Measurements from ENCODE around the gene FAM131C.

The FAM131C gene

DNA sequence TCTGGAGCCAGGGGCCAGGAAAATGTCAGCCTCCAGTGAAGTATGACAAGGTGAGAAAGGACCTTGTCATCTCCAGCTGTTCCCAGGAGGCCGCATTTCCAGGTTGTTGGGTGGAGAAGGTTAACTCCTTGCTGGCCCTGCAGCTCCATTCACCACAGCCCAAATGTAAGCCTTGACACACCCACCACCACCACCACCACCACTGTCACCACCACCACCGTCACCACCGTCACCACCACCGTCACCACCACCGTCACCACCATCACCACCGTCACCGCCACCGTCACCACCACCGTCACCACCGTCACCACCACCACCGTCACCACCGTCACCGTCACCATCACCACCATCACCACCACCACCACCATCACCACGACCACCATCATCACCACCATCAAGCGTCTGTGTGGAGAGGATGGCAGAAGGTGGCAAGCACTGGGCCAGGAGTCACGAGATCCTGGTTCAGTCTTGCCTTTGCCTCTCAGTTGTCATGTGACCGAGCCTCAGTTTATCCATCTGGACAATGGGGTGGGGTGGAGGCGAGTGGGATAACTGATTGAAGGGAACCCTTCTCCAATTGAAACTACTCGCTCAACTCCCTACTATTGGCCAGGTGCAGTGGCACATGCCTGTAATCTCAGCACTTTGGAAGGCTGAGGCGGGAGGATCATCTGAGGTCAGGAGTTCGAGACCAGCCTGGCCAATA, 21.2 kb upstream of the FAM131C start:
- ChIA-PET CTCF (interaction anchor here (0.6 to 1.7 kb wide), 6 partner anchors 11 to 430 kb away, joined by 3 to 12 read pairs (median 6); no protein-coding TSS in a partner anchor), POLR2A (no interaction called here)
- Histone ChIP-seq H3K4me3 (ENCODE audit: low read depth, low read length) (no peak overlapping the region), H3K4me1 (ENCODE audit: control insufficient read depth, insufficient read depth, low read length) (no peaks in the 10 kb centered on the region), H3K9me3 (ENCODE audit: control insufficient read depth, insufficient read depth, low read depth, low read length) (no peaks in the 10 kb centered on the region), H3K27ac (ENCODE audit: extremely low read depth, low read depth, low read length) (no peak overlapping the region), H3K36me3 (ENCODE audit: control insufficient read depth in 2 of 2, insufficient read depth in 1 of 2, low read length in 2 of 2) (no peaks in the 10 kb centered on the region)
- TF ChIP-seq, protein P1, sequence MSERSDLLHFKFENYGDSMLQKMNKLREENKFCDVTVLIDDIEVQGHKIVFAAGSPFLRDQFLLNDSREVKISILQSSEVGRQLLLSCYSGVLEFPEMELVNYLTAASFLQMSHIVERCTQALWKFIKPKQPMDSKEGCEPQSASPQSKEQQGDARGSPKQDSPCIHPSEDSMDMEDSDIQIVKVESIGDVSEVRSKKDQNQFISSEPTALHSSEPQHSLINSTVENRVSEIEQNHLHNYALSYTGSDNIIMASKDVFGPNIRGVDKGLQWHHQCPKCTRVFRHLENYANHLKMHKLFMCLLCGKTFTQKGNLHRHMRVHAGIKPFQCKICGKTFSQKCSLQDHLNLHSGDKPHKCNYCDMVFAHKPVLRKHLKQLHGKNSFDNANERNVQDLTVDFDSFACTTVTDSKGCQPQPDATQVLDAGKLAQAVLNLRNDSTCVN (tag by site-specific recombination; optimal IDR thresholded peaks at IDR 0.05), result peak; percentile 11
- TF ChIP-seq HOXD13 (CRISPR knock-in tag; IDR thresholded peaks at IDR 0.05; ENCODE audit: borderline replicate concordance) (0 out of 2 replicates have a peak, but pooled peaks have one; percentile 15), ZNF169 (tag by site-specific recombination; IDR thresholded peaks at IDR 0.05) (0 out of 2 replicates have a peak, but pooled peaks have one; percentile 25), KLF9 (tag by site-specific recombination; IDR thresholded peaks at IDR 0.05; ENCODE audit: low read depth) (peak; percentile 56; the same call in 1 of the 2 replicates), ZNF645 (tag by site-specific recombination; IDR thresholded peaks at IDR 0.05) (no peak), ZNF10 (tag by site-specific recombination; IDR thresholded peaks at IDR 0.05) (peak; percentile 82; the same call in 1 of the 2 replicates), ZNF777 (tag by site-specific recombination; IDR thresholded peaks at IDR 0.05; ENCODE audit: borderline replicate concordance) (no peak), ZNF19 (tag by site-specific recombination; IDR thresholded peaks at IDR 0.05; ENCODE audit: low read depth) (no peak), ZNF521 (tag by site-specific recombination; IDR thresholded peaks at IDR 0.05) (0 out of 2 replicates have a peak, but pooled peaks have one; percentile 33), ZNF311 (tag by site-specific recombination; IDR thresholded peaks at IDR 0.05; ENCODE audit: borderline replicate concordance) (0 out of 2 replicates have a peak, but pooled peaks have one; percentile 88), KLF8 (tag by site-specific recombination; IDR thresholded peaks at IDR 0.05) (no peak)
- TF ChIP-seq, protein P2, sequence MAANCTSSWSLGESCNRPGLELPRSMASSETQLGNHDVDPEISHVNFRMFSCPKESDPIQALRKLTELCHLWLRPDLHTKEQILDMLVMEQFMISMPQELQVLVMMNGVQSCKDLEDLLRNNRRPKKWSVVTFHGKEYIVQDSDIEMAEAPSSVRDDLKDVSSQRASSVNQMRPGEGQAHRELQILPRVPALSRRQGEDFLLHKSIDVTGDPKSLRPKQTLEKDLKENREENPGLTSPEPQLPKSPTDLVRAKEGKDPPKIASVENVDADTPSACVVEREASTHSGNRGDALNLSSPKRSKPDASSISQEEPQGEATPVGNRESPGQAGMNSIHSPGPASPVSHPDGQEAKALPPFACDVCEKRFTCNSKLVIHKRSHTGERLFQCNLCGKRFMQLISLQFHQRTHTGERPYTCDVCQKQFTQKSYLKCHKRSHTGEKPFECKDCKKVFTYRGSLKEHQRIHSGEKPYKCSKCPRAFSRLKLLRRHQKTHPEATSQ (tag by site-specific recombination; IDR thresholded peaks at IDR 0.05), result no peak

GRCh38 chr1:16093611-16094010, 20.2 kb upstream of the FAM131C start:
- H3K27ac ChIP-seq (ENCODE audit: extremely low read depth, low read depth, low read length), result no peak overlapping the region
- no peaks in the 10 kb centered on the region for H3K36me3 ChIP-seq (ENCODE audit: control insufficient read depth in 2 of 2, insufficient read depth in 1 of 2, low read length in 2 of 2)
- H3K4me1 ChIP-seq (ENCODE audit: control insufficient read depth, insufficient read depth, low read length), result no peaks in the 10 kb centered on the region
- no peaks in the 10 kb centered on the region for H3K9me3 ChIP-seq (ENCODE audit: control insufficient read depth, insufficient read depth, low read depth, low read length)
- ChIA-PET CTCF (interaction anchor here (0.6 to 1.7 kb wide), 6 partner anchors 11 to 431 kb away, joined by 3 to 12 read pairs (median 6); no protein-coding TSS in a partner anchor), POLR2A (no interaction called here)
- H3K4me3 ChIP-seq (ENCODE audit: low read depth, low read length), result no peak overlapping the region
- TF ChIP-seq ZSCAN4 (tag by site-specific recombination; IDR thresholded peaks at IDR 0.05) (no peak), REPIN1 (tag by site-specific recombination; IDR thresholded peaks at IDR 0.05; ENCODE audit: low read depth) (no peak), ZNF133 (tag by site-specific recombination; IDR thresholded peaks at IDR 0.05) (no peak), ZNF391 (tag by site-specific recombination; IDR thresholded peaks at IDR 0.05; ENCODE audit: borderline replicate concordance, low read depth) (no peak), PRDM1 (tag by site-specific recombination; IDR thresholded peaks at IDR 0.05) (no peak), ZBTB7A (tag by site-specific recombination; IDR thresholded peaks at IDR 0.05; ENCODE audit: low read depth) (no peak), ZNF354C (tag by site-specific recombination; IDR thresholded peaks at IDR 0.05; ENCODE audit: borderline replicate concordance, low read depth) (no peak), ZNF555 (tag by site-specific recombination; conservative IDR thresholded peaks at IDR 0.05) (no peak), ZNF544 (tag by site-specific recombination; IDR thresholded peaks at IDR 0.05) (no peak), KLF8 (tag by site-specific recombination; IDR thresholded peaks at IDR 0.05) (no peak), ZNF404 (tag by site-specific recombination; IDR thresholded peaks at IDR 0.05) (no peak), TCF7L2 (IDR thresholded peaks at IDR 0.05; ENCODE audit: borderline replicate concordance, low read depth, low read length) (no peak)
- TF ChIP-seq, protein P3, sequence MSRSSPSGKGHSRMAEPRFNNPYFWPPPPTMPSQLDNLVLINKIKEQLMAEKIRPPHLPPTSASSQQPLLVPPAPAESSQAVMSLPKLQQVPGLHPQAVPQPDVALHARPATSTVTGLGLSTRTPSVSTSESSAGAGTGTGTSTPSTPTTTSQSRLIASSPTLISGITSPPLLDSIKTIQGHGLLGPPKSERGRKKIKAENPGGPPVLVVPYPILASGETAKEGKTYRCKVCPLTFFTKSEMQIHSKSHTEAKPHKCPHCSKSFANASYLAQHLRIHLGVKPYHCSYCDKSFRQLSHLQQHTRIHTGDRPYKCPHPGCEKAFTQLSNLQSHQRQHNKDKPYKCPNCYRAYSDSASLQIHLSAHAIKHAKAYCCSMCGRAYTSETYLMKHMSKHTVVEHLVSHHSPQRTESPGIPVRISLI (tag by site-specific recombination; IDR thresholded peaks at IDR 0.05), result no peak
- TF ChIP-seq, protein P4, sequence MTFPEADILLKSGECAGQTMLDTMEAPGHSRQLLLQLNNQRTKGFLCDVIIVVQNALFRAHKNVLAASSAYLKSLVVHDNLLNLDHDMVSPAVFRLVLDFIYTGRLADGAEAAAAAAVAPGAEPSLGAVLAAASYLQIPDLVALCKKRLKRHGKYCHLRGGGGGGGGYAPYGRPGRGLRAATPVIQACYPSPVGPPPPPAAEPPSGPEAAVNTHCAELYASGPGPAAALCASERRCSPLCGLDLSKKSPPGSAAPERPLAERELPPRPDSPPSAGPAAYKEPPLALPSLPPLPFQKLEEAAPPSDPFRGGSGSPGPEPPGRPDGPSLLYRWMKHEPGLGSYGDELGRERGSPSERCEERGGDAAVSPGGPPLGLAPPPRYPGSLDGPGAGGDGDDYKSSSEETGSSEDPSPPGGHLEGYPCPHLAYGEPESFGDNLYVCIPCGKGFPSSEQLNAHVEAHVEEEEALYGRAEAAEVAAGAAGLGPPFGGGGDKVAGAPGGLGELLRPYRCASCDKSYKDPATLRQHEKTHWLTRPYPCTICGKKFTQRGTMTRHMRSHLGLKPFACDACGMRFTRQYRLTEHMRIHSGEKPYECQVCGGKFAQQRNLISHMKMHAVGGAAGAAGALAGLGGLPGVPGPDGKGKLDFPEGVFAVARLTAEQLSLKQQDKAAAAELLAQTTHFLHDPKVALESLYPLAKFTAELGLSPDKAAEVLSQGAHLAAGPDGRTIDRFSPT (tag by site-specific recombination; IDR thresholded peaks at IDR 0.05), result no peak
